SK-N-SH treated with all-trans-retinoic acid at 6 μM for 48 hours (cell line): ENCODE data around the gene CACTIN.

Experiments
- BACH2 ChIP-seq: fragments of 250-450 bp; sonication (Bioruptor Pico); IDR thresholded peaks from 2 replicates; pipeline ENCODE4 v1.9.0; 2021; ENCODE audit warnings: mild to moderate bottlenecking, borderline replicate concordance
- ISL1 ChIP-seq: fragments of 250-450 bp; sonication (Bioruptor Pico); IDR thresholded peaks from 2 replicates; pipeline ENCODE4 v2.1.2; 2022; ENCODE audit warnings: mild to moderate bottlenecking, moderate library complexity
- PATZ1 ChIP-seq: fragments of 250-450 bp; sonication (Bioruptor Pico); IDR thresholded peaks from 2 replicates; pipeline ENCODE4 v1.8.0; 2020; ENCODE audit warnings: mild to moderate bottlenecking, moderate library complexity, borderline replicate concordance
- RARB ChIP-seq: fragments of 250-450 bp; sonication (Bioruptor Pico); IDR thresholded peaks from 2 replicates; pipeline ENCODE4 v1.8.0; 2021; ENCODE audit warnings: mild to moderate bottlenecking, moderate library complexity
- ZFP30 ChIP-seq: fragments of 450-650 bp; formaldehyde crosslinking; IDR thresholded peaks from 2 replicates; pipeline ENCODE4 v1.5.0; 2022; ENCODE audit warnings: mild to moderate bottlenecking, moderate library complexity
- ZNF565 ChIP-seq: fragments of 450-650 bp; formaldehyde crosslinking; conservative IDR thresholded peaks from 2 replicates; pipeline ENCODE4 v1.5.0; 2020; ENCODE audit warnings: low read depth, mild to moderate bottlenecking, moderate library complexity

- no peak for TF ChIP-seq RARB (CRISPR knock-in tag)
- no peak for TF ChIP-seq ZNF565 (CRISPR knock-in tag)
- no peak for TF ChIP-seq ISL1
- no peak for TF ChIP-seq ZFP30 (CRISPR knock-in tag)
- no peak for TF ChIP-seq PATZ1
- no peak for TF ChIP-seq BACH2 (CRISPR knock-in tag)
Measured at GRCh38 chr19:3590991-3591659, 35.5 kb downstream of the CACTIN start.
